Ureter (tissue), 1 donor: ENCODE data around the gene MYOD1. TPM values are rescaled to one million over a fixed set of nuclear protein-coding genes. Genes with fewer than 3 reads are reported as not detected.

Experiments used
- DNase-seq: peaks from one replicate; pipeline ENCODE4 v3.0.0-alpha.2; 2020; ENCODE audit warnings: low spot score
- total RNA-seq: library from RNA; stranded (reverse); gene quantifications from one replicate; pipeline ENCODE4 v1.2.4, GENCODE V29; 2023
- donor health status: DM: yes; HTN: yes; CAD: no.

The MYOD1 gene
- total RNA-seq, 1 donor from 2014 or later = not detected

DNA sequence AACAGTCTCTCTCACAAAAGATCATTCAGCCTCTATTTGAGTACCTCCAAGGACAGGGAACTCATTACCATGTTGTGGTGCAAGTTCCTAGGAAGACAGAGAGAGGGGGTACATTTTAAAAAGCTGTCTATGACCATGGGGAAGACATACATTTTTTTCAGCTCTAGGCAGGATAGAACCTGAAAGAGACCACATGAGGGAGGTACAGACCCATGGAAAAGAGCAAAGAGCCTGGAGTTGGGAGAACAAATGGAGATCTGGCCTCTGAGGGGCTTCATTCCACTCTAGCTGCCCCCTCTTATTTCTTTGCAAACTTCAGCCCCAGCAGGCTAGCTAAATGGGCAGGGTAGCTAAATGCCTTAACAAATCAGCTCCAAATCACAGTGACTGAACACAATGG, 51.5 kb downstream of the MYOD1 start:
- DNase-seq = no peak

DNA sequence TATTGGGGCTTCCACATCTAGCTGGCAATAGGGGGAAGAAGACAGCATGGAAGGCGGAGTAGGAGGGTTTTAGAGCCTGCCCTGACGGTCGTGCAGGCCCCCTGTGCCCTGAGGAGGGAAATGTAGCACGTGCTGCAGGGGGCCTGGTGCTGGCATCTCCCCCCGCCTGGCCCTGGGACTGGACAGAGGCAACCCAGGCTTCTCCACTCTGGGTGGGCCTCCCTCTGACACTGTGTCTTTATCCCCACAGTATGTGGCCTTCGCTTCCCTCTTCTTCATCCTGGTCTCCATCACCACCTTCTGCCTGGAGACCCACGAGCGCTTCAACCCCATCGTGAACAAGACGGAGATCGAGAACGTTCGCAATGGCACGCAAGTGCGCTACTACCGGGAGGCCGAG, 52.0 kb downstream of the MYOD1 start:
- DNase-seq = no peak

Other genes starting within 250 kb of the MYOD1 start
- gene ABCC8, start 242.7 kb upstream of the MYOD1 start, total RNA-seq = 19.4 TPM
- 14.3 TPM for gene USH1C, start 175.2 kb upstream of the MYOD1 start, total RNA-seq
- gene OTOG, start 172.3 kb upstream of the MYOD1 start, total RNA-seq = 0.31 TPM
- gene KCNC1, start 15.2 kb downstream of the MYOD1 start, total RNA-seq = not detected